GM23248 (cell line): ENCODE measurements around the gene SNX24.

Experiments
- EZH2 ChIP-seq: fragments of 200-600 bp; sonication (generic); IDR thresholded peaks from 2 replicates; pipeline ENCODE4 v1.6.1; 2018; ENCODE audit warnings: antibody characterized with exemption, mild to moderate bottlenecking; ENCODE audit not compliant: insufficient read depth, poor library complexity, severe bottlenecking
- EZH2phosphoT487 ChIP-seq: fragments of 200-600 bp; sonication (generic); IDR thresholded peaks from 2 replicates; pipeline ENCODE4 v1.6.1; 2018; ENCODE audit warnings: antibody characterized with exemption, moderate library complexity, mild to moderate bottlenecking, low read depth; ENCODE audit not compliant: insufficient read depth

GRCh38 chr5:123035360-123035917 is 190.0 kb downstream of the SNX24 start:
- TF ChIP-seq EZH2phosphoT487, result no peak
- no peak for TF ChIP-seq EZH2
